ENCODE measurements around the gene YEATS2.
A peak's percentile ranks its signal among the peaks of the same experiment; 100 is the strongest.
"Not testable (repeated sequence)": the region's sequence is repeated elsewhere in the genome, so short reads cannot be mapped to it uniquely, and the experiment has no call there.

YEATS2 gene

GRCh38 chr3:183711516-183711915, 13.9 kb downstream of the YEATS2 start:
- no peak for DNase-seq (ENCODE audit: low spot score)
- no peak for FAIRE-seq

- FAIRE-seq (no peak), DNase-seq (ENCODE audit: low spot score) (no peak)
Observed at GRCh38 chr3:183714622-183715021, 17.0 kb downstream of the YEATS2 start.

GRCh38 chr3:183718012-183718411, 20.4 kb downstream of the YEATS2 start:
- no peak for FAIRE-seq

GRCh38 chr3:183725387-183725786, 27.8 kb downstream of the YEATS2 start:
- FAIRE-seq = no peak
- DNase-seq (ENCODE audit: low spot score) = no peak

More at GRCh38 chr3:183718012-183718411, 20.4 kb downstream of the YEATS2 start:
- no peak for DNase-seq (ENCODE audit: low spot score)

GRCh38 chr3:183728204-183728603, 30.6 kb downstream of the YEATS2 start:
- DNase-seq (ENCODE audit: low spot score) (no peak), FAIRE-seq (no peak)

- DNase-seq (ENCODE audit: low spot score) (no peak), FAIRE-seq (no peak)
Observed at GRCh38 chr3:183730361-183730760, 32.8 kb downstream of the YEATS2 start.

- FAIRE-seq = no peak
- no peak for DNase-seq (ENCODE audit: low spot score)
Observed at GRCh38 chr3:183731611-183732010, 34.0 kb downstream of the YEATS2 start.

- no peak for FAIRE-seq
- no peak for DNase-seq (ENCODE audit: low spot score)
Observed at GRCh38 chr3:183733553-183733952, 36.0 kb downstream of the YEATS2 start.

- DNase-seq (ENCODE audit: low spot score) (no peak), FAIRE-seq (no peak)
Observed at GRCh38 chr3:183734750-183735494, 37.3 kb downstream of the YEATS2 start.

GRCh38 chr3:183737116-183737515, 39.5 kb downstream of the YEATS2 start:
- FAIRE-seq (no peak), DNase-seq (ENCODE audit: low spot score) (no peak)

- DNase-seq (ENCODE audit: low spot score); FAIRE-seq: not testable (repeated sequence)
Observed at GRCh38 chr3:183740154-183740553, 42.6 kb downstream of the YEATS2 start.

GRCh38 chr3:183743231-183743630, 45.6 kb downstream of the YEATS2 start:
- FAIRE-seq (no peak), DNase-seq (ENCODE audit: low spot score) (no peak)

- FAIRE-seq (no peak), DNase-seq (ENCODE audit: low spot score) (no peak)
Observed at GRCh38 chr3:183745300-183746098, 47.9 kb downstream of the YEATS2 start.

GRCh38 chr3:183754052-183754451, 56.5 kb downstream of the YEATS2 start:
- FAIRE-seq (no peak), DNase-seq (ENCODE audit: low spot score) (no peak)

GRCh38 chr3:183762304-183762703, 64.7 kb downstream of the YEATS2 start:
- no peak for FAIRE-seq
- no peak for DNase-seq (ENCODE audit: low spot score)

GRCh38 chr3:183764847-183765731, 67.5 kb downstream of the YEATS2 start:
- DNase-seq (ENCODE audit: low spot score) (peak; percentile 88), FAIRE-seq (peak; percentile 51)

GRCh38 chr3:183766107-183766506, 68.5 kb downstream of the YEATS2 start:
- no peak for FAIRE-seq
- DNase-seq (ENCODE audit: low spot score) = no peak

GRCh38 chr3:183766745-183767606, 69.4 kb downstream of the YEATS2 start:
- DNase-seq (ENCODE audit: low spot score) (peak; percentile 66), FAIRE-seq (no peak)

GRCh38 chr3:183768114-183768513, 70.5 kb downstream of the YEATS2 start:
- FAIRE-seq (no peak), DNase-seq (ENCODE audit: low spot score) (no peak)

- DNase-seq (ENCODE audit: low spot score) (no peak), FAIRE-seq (no peak)
Observed at GRCh38 chr3:183769453-183769852, 71.9 kb downstream of the YEATS2 start.

GRCh38 chr3:183774631-183775030, 77.0 kb downstream of the YEATS2 start:
- no peak for FAIRE-seq
- DNase-seq (ENCODE audit: low spot score) = no peak

Data from RCC 7860 (cell line).